ENCODE data around the gene BCL2.
"Not testable (repeated sequence)": the region's sequence is repeated elsewhere in the genome, so short reads cannot be mapped to it uniquely, and the experiment has no call there.

The BCL2 gene

GRCh38 chr18:63257453-63257852, 62.1 kb downstream of the BCL2 start:
- no peak for DNase-seq

- DNase-seq, result peak; percentile 16
These were observed 64.1 kb downstream of the BCL2 start for GRCh38 chr18:63255435-63255834.

GRCh38 chr18:63254716-63255399, 64.7 kb downstream of the BCL2 start:
- no peak for DNase-seq

- DNase-seq, result peak; percentile 56
These were observed 65.9 kb downstream of the BCL2 start for GRCh38 chr18:63253428-63254372.

- no peak for DNase-seq
These were observed 66.6 kb downstream of the BCL2 start for GRCh38 chr18:63253014-63253413.

- peak; percentile 45 for DNase-seq
These were observed 69.8 kb downstream of the BCL2 start for GRCh38 chr18:63249771-63250170.

- DNase-seq, result no peak
These were observed 71.6 kb downstream of the BCL2 start for GRCh38 chr18:63247926-63248325.

GRCh38 chr18:63247506-63247905, 72.1 kb downstream of the BCL2 start:
- DNase-seq, result no peak

GRCh38 chr18:63245600-63245999, 74.0 kb downstream of the BCL2 start:
- DNase-seq, result peak; percentile 59

GRCh38 chr18:63244607-63245006, 75.0 kb downstream of the BCL2 start:
- no peak for DNase-seq

- DNase-seq, result no peak
These were observed 77.8 kb downstream of the BCL2 start for GRCh38 chr18:63241760-63242159.

- DNase-seq, result no peak
These were observed 78.3 kb downstream of the BCL2 start for GRCh38 chr18:63241317-63241712.

- DNase-seq, result no peak
These were observed 78.8 kb downstream of the BCL2 start for GRCh38 chr18:63240531-63241316.

GRCh38 chr18:63238693-63239075, 80.9 kb downstream of the BCL2 start:
- no peak for DNase-seq

GRCh38 chr18:63237881-63238692, 81.5 kb downstream of the BCL2 start:
- DNase-seq, result no peak

- no peak for DNase-seq
These were observed 82.4 kb downstream of the BCL2 start for GRCh38 chr18:63236921-63237846.

GRCh38 chr18:63236406-63236805, 83.2 kb downstream of the BCL2 start:
- peak; percentile 98 for DNase-seq

- DNase-seq, result not testable (repeated sequence)
These were observed 83.6 kb downstream of the BCL2 start for GRCh38 chr18:63235920-63236319.

- DNase-seq, result no peak
These were observed 84.7 kb downstream of the BCL2 start for GRCh38 chr18:63234841-63235240.

GRCh38 chr18:63234432-63234831, 85.1 kb downstream of the BCL2 start:
- DNase-seq, result no peak

- DNase-seq, result no peak
These were observed 86.2 kb downstream of the BCL2 start for GRCh38 chr18:63233334-63233733.

All from MV-4-11 (cell line).